NT2/D1 (cell line): ENCODE results near the gene SPRY2.

Source experiments
- DNase-seq: peaks from one replicate; pipeline ENCODE4 v3.0.0-alpha.2; 2011; ENCODE audit warnings: low read depth, low spot score
- H3K27me3 ChIP-seq: 2 replicates; pipeline ENCODE4 v1.6.0; 2011; ENCODE audit warnings: mild to moderate bottlenecking; ENCODE audit not compliant: insufficient read length, insufficient read depth
- H3K36me3 ChIP-seq: 2 replicates; pipeline ENCODE4 v1.6.1; 2011; ENCODE audit warnings: mild to moderate bottlenecking, low read length, mixed read lengths; ENCODE audit not compliant: insufficient read depth, insufficient read length
- H3K4me1 ChIP-seq: 2 replicates; pipeline ENCODE4 v1.5.1; 2011; ENCODE audit not compliant: insufficient read depth, insufficient read length
- H3K4me3 ChIP-seq: 2 replicates; pipeline ENCODE4 v1.5.1; 2011; ENCODE audit warnings: low read depth; ENCODE audit not compliant: insufficient read length
- H3K9ac ChIP-seq: 2 replicates; pipeline ENCODE4 v1.6.0; 2011; ENCODE audit warnings: low read depth; ENCODE audit not compliant: insufficient read length
- H3K9me3 ChIP-seq: 2 replicates; pipeline ENCODE4 v1.5.1; 2011; ENCODE audit warnings: mild to moderate bottlenecking, low read length; ENCODE audit not compliant: insufficient read depth
- SUZ12 ChIP-seq: IDR thresholded peaks from 2 replicates; pipeline ENCODE4 v1.6.1; 2011; ENCODE audit not compliant: insufficient read length, insufficient read depth; ENCODE audit errors: extremely low read depth
- YY1 ChIP-seq: IDR thresholded peaks from 2 replicates; pipeline ENCODE4 v1.6.1; 2011; ENCODE audit not compliant: insufficient read length, insufficient read depth
- ZNF274 ChIP-seq: IDR thresholded peaks from 2 replicates; pipeline ENCODE4 v1.6.1; 2011; ENCODE audit warnings: mild to moderate bottlenecking, low read depth, low read length

SPRY2 gene

GRCh38 chr13:80297503-80297902 lies 43.4 kb downstream of the SPRY2 start:
- Histone ChIP-seq H3K4me3 (no peak overlapping the region), H3K36me3 (no peaks in the 10 kb centered on the region), H3K9me3 (no peaks in the 10 kb centered on the region), H3K9ac (no peak overlapping the region), H3K27me3 (no peaks in the 10 kb centered on the region), H3K4me1 (no peaks in the 10 kb centered on the region)
- DNase-seq: no peak
- no peak for TF ChIP-seq ZNF274
- TF ChIP-seq YY1: no peak
- TF ChIP-seq SUZ12: no peak

- H3K4me1 ChIP-seq: no peaks in the 10 kb centered on the region
- DNase-seq: peak; percentile 61
- H3K9me3 ChIP-seq: no peaks in the 10 kb centered on the region
- no peaks in the 10 kb centered on the region for H3K27me3 ChIP-seq
- H3K4me3 ChIP-seq: no peak overlapping the region
- H3K36me3 ChIP-seq: no peaks in the 10 kb centered on the region
- no peak for TF ChIP-seq SUZ12
- no peak for TF ChIP-seq YY1
- no peak for TF ChIP-seq ZNF274
- no peak overlapping the region for H3K9ac ChIP-seq
These were observed 43.8 kb downstream of the SPRY2 start for GRCh38 chr13:80297094-80297493.

GRCh38 chr13:80296638-80297037 lies 44.3 kb downstream of the SPRY2 start:
- DNase-seq: no peak
- H3K9ac ChIP-seq: no peak overlapping the region
- H3K4me1 ChIP-seq: no peaks in the 10 kb centered on the region
- TF ChIP-seq YY1 (no peak), ZNF274 (no peak), SUZ12 (no peak)
- no peaks in the 10 kb centered on the region for H3K36me3 ChIP-seq
- H3K9me3 ChIP-seq: no peaks in the 10 kb centered on the region
- no peak overlapping the region for H3K4me3 ChIP-seq
- no peaks in the 10 kb centered on the region for H3K27me3 ChIP-seq

- Histone ChIP-seq H3K4me1 (no peaks in the 10 kb centered on the region), H3K27me3 (no peaks in the 10 kb centered on the region), H3K9me3 (no peaks in the 10 kb centered on the region), H3K36me3 (no peaks in the 10 kb centered on the region), H3K9ac (no peak overlapping the region), H3K4me3 (no peak overlapping the region)
- DNase-seq: no peak
- TF ChIP-seq ZNF274: no peak
- no peak for TF ChIP-seq YY1
- TF ChIP-seq SUZ12: no peak
These were observed 50.3 kb downstream of the SPRY2 start for GRCh38 chr13:80290591-80290990.
